ENCODE data around the gene CITED4.

The CITED4 gene

DNA sequence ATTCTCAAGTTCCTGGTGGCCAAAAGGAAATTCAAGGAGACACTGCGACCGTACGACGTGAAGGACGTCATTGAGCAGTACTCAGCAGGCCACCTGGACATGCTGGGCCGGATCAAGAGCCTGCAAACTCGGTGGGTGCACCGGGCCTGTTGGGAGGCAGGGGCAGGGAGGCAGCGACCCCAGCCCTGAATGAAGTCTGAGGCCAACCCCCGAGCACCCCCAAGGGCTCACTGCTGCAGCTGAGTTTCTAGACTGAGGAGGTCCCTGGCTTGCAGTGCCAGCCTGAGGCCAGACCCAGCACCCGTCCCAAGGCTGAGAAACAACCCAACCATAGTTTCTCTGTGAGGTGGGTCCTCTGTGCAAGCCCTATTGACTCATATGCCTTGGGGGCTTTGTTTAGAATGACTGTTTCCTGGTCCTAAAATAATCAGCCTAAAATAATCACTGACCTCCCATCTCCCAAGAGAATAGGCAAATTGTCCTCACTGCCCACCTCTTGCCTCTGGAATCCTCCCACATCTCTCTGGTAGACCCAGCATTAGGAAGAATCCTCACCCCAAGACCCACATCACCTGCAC lies 27.1 kb downstream of the CITED4 start:
- no peak for DNase-seq (ENCODE audit: low read depth in 2 of 2)

DNA sequence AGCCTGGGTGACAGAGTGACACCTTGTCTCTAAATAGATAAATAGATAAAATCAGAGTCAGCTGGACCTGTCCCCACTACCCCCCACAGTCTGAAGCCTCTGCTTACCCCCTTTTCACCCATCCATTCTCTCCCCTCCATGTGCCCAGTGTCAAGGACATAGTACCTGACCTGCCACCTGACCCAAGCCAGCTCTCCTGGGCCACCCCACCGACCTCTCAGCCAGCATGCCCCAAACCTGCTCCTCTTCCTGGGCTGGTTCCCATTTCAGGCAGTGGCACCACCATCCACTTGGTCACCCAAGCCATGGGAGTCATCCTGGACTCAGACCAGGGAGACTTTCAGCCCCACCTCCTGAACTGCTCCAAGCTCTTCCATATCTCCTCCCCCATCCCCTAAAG lies 28.2 kb downstream of the CITED4 start:
- DNase-seq (ENCODE audit: low read depth in 2 of 2) = no peak

- no peak for DNase-seq (ENCODE audit: low read depth in 2 of 2)
These were observed 31.0 kb downstream of the CITED4 start for GRCh38 chr1:40831001-40831732.

GRCh38 chr1:40830419-40830943 lies 31.7 kb downstream of the CITED4 start:
- no peak for DNase-seq (ENCODE audit: low read depth in 2 of 2)

DNA sequence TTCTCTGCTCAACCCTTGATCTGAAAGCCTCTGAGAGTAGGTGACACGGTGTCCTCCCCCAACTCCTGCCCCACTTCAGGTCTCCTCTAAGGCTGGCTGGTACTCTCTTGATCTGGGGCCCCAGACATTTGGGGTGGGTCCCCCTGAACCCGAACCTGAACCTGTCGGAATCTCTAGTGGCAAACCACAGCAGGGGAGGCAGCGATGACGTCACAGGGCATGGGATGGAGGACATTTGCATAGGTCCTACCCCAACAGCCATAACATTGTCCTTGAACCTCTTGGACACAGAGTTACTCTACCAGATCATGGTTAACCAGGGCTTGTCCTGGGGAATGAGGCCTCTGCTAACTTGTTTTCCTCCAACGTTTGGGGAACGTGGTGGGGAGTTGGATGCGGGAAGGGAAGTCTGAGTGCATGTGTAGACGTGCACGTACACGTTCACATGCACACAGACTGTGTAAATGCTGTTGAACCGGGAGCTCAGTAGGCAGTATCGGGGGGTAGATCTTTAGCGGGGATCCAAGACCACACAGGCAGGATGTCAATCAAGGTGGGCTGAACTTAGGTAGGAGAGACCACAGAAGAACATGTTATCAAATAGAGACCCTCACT lies 32.4 kb downstream of the CITED4 start:
- DNase-seq (ENCODE audit: low read depth in 2 of 2) = no peak

DNA sequence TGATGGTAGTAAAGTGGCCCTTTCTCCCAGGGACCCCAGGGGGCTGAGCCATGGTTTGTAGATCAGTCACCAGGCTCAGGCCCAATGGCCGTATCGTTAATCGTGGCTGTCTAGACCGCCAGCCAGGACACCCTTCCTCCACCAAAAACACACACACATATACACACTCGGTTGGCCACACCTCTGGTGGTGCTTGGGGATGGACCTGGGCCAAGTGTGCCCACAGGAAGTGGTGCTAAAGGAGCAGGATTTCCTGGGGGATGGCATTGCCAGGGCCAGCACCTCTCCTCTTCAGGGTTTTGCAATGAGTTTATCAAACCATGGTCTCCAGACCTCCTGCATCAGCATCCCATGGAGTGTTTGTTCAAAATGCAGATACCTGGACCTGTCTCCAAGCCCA lies 36.2 kb downstream of the CITED4 start:
- DNase-seq (ENCODE audit: low read depth in 2 of 2) = no peak

- DNase-seq (ENCODE audit: low read depth in 2 of 2) = no peak
These were observed 36.8 kb downstream of the CITED4 start for GRCh38 chr1:40825435-40825788.

DNA sequence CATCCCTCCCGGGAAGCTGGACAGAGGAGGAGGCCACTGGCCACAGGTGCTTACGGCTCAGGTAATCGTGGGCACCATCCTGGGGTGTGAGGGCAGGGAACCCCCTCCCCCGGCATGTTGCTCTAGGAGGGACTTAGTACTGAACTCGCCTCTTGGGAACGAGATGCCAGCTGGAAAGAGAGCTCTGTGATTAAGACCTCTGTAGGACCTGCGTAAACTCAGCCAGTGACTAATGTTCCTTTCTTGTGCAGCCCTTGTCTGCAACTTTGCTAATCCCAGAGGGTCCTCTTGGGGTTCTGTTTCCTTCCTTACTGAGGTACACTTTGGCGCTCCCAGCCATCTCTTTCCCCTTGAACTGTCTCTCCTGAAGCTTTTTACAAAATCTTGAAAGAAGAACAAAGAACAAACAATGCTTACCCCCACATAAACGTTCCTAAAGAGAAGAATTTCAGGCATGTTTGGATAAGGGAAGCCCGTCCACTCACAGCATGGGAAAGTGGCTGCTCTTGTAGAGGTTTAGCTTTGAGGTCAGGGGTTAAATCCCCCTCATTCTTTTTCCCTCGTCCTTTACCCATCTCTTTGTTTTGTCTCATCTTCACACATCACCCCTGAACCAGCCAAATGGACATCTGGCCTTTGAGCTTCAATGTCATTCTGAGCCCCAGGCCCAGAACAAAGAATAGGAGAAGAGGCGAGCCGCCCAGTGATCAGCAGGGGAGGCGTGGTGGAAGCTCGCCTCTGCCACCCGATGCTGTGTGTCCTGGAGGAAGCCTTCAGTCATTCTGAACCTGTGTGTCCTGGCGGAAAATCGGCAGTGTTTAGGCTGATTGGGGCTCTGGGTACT lies 37.4 kb downstream of the CITED4 start:
- DNase-seq (ENCODE audit: low read depth in 2 of 2) = no peak

DNA sequence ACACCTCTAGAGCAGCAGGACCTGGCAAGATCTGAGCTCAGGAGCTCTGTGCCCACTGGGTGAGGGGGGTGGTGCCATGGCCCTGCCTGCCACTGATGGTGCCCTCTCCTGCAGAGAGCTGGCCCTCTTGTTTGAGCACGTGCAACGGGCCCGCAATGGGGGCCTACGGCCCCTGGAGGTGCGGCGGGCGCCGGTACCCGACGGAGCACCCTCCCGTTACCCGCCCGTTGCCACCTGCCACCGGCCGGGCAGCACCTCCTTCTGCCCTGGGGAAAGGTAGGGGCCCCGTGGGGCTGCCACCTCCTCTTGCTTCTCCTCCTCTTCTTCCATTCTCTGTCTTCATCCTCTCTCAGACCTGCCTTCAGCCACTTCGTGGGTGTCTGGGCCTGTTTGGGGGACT lies 38.2 kb downstream of the CITED4 start:
- no peak for DNase-seq (ENCODE audit: low read depth in 2 of 2)

GRCh38 chr1:40823345-40823744 lies 38.8 kb downstream of the CITED4 start:
- DNase-seq (ENCODE audit: low read depth in 2 of 2) = no peak

- DNase-seq (ENCODE audit: low read depth in 2 of 2) = no peak
These were observed 39.3 kb downstream of the CITED4 start for GRCh38 chr1:40822890-40823289.

GRCh38 chr1:40820911-40821693 lies 41.1 kb downstream of the CITED4 start:
- no peak for DNase-seq (ENCODE audit: low read depth in 2 of 2)

DNA sequence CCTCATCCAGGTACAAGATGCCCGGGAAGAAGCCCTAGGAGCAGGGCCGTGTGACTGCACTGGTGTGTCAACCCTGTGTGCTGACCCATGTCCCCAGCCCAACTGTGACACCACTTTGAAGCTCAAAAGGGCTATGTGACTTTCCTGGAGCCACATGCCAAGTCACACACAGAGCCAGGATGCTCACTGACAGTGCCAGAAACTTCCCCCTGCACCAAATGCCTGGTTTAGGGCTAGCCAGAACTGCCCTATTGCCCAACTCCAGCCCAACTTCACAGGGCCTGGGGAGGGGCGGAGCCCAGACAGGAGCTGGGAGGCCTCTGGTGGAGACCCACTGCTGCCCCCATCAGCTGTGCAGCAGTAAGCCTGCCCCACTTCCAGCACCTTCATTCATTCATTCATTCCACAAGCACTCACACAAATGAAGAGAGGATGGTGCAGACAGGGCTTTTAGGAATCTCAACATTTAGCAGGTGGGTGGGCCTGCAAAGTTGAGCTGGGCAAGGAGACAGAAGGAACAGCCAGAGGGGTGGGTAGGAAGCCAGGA lies 41.8 kb downstream of the CITED4 start:
- DNase-seq (ENCODE audit: low read depth in 2 of 2) = no peak

- DNase-seq (ENCODE audit: low read depth in 2 of 2) = no peak
These were observed 43.1 kb downstream of the CITED4 start for GRCh38 chr1:40819101-40819500.

DNA sequence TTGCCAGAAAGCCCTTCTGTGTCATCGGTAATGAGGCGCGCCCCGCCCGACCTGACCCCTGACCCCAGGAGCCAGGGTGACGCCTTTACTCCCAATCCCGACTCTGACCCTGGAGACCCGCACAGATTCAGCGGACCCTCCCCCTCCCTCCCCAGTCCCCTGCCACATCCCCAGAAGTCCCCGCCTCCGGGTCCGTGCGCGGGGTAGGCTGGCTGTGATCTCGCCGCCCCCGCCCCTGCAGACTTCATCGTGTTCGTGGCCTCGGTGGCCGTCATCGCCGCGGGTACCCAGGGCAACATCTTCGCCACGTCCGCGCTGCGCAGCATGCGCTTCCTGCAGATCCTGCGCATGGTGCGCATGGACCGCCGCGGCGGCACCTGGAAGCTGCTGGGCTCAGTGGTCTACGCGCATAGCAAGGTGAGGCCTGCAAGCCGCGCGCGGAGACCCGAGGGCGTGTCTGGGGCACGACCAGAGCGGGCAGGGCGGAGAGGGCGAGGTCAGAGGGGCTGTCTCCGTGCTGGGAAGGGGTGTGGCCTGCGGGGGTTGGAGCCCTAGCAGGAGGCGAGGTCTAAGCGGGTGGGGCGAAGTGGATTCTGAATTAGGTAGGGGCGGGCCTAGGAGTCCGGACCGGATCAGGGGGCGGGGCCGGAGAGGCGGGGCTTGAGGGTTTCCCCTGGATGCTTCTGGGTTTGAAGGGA lies 43.8 kb downstream of the CITED4 start:
- DNase-seq (ENCODE audit: low read depth in 2 of 2) = peak; percentile 76 to 80

GRCh38 chr1:40817791-40818263 lies 44.3 kb downstream of the CITED4 start:
- no peak for DNase-seq (ENCODE audit: low read depth in 2 of 2)

GRCh38 chr1:40815420-40815819 lies 46.7 kb downstream of the CITED4 start:
- DNase-seq (ENCODE audit: low read depth in 2 of 2) = no peak
